GM18519 (cell line): ENCODE data around the gene PDSS2.

ENCODE experiments used
- ATAC-seq: cut with Tn5 transposase; IDR thresholded peaks from one replicate; pipeline ENCODE4 v1.9.1; 2021; ENCODE audit warnings: mild to moderate bottlenecking, moderate library complexity; ENCODE audit not compliant: unreplicated experiment, low FRiP score

Gene PDSS2

GRCh38 chr6:107105511-107106116 lies 353.8 kb downstream of the PDSS2 start:
- ATAC-seq: no peak

GRCh38 chr6:107103082-107103481 lies 356.3 kb downstream of the PDSS2 start:
- no peak for ATAC-seq
